T-helper 22 cell (primary cell): ENCODE measurements around the gene NPIPB8.
A peak's percentile ranks its signal among the peaks of the same experiment; 100 is the strongest.
"Not testable (repeated sequence)": the region's sequence is repeated elsewhere in the genome, so short reads cannot be mapped to it uniquely, and the experiment has no call there.

Experiments used
- DNase-seq: peaks from one replicate; pipeline ENCODE4 v3.0.0-alpha.2; 2020; ENCODE audit warnings: low read depth

Gene NPIPB8

GRCh38 chr16:28607116-28607623, 30.7 kb upstream of the NPIPB8 start:
- no peak for DNase-seq

GRCh38 chr16:28607681-28608495, 30.0 kb upstream of the NPIPB8 start:
- DNase-seq: not testable (repeated sequence)

DNA sequence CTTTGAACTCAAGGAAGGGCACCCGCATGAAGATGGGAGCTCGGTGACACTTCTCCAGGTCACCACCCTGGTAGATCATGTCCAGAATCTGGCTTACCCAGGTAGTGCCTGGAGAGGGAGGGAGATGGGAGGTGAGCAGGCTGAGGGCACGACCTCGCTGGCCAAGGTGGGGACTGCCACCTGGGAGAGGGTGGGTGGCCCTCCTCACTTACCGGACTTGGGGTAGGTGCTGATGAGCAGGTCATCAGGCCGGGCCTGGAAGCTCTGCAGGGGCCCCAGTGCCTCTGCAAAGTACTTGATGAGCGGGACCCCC, 29.4 kb upstream of the NPIPB8 start:
- DNase-seq: not testable (repeated sequence)

GRCh38 chr16:28608867-28609596, 28.8 kb upstream of the NPIPB8 start:
- DNase-seq: not testable (repeated sequence)

DNA sequence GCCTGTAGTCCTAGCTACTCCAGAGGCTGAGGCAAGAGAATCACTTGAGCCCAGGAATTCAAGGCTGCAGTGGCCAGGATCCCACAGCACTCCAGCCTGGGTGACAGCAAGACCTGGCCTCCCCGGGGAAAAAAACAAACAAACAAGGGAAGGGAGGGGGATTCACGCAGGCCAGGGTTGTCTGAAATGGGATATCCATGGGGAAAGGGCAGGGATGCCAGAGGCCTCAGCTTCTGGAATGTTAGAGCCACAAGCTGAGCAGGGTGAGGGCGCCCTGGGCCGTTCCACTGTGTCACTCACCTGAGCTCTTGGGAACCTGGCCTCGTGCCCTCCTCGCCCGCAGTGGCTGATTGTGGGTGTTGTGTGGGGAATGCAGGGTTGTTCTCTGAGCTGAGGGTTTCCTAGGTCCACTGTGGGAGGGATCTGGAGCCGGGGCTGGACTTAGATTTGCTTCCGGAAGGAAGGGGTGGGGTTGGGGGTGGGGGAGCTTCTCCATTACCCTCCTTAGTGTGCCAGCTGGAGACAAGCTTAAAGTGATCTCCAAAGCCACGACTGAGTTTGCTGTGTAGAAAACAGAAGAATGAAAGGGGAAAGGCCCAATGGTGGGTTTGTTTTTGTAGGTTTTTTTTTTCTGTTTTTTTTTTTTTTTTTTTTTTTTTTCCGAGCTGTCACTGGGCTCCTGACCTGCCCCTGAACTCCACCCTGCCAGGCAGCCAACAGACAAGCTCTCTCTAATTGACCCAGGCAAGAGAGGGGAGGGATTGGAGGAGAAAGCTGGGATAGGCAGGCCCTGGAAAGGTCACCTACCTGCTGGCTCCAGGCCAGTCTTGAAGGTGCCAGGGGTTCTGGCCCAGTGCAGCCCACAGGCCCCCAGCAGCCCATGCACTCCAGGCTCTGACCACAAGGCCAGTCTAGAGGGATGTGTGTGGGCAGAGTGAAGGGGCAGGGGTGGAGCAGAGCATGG, 28.0 kb upstream of the NPIPB8 start, which contains the start of gene SULT1A1:
Gene SULT1A1, minus strand, starts transcription at position 414 of the 964 bp plus-strand sequence. CDS start 1,189 bp downstream, outside the sequence.
- no peak for DNase-seq

DNA sequence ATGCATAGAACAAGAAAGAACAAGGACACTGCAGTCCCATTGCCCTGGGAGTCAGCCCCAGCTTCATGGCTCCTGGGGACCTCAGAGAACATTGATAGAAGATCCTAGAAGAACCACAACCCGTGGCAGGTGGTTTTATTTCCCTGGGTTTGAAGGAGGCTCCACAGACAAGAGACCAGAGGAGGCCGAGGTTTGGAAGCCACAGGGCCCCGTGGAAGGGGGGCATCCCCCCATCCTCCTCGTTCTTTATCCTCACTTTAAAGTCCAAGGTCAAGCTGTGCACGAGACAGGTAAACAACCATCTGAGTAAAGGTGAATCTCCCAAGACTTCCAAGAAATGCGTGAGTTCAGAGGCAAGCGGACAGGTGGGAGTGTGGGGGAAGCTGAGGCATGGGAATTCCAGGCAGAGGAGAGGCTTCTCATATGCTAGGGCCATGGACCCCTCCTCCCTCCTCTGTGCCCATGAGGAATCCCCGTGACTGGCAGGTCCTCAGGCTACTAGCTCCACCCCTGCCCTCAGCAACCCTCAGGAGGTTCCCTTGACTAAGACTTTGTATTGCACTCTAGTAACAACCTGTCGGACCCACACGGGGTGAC, 27.2 kb upstream of the NPIPB8 start:
- DNase-seq: no peak

GRCh38 chr16:28612359-28613280, 25.2 kb upstream of the NPIPB8 start:
- not testable (repeated sequence) for DNase-seq

DNA sequence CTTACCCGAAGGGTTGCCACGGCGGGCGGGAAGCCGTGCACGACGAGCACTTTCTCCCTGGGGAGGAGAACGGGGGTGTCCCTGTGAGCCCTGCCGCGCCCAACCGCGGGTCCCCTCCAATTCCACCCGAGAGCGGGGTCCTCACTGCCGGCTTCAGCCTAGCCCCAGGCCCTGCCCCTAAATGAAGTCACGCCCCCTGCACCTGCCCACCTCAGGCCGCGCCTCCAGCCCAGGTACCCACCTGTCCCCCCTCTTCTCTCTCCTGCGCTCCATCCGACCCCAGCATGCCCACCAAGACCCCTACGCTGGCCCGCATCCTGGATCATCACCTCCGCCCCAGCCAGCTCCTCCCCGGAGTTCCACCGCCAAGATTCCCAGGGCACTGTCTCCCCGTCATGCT, 24.0 kb upstream of the NPIPB8 start:
- DNase-seq: not testable (repeated sequence)

DNA sequence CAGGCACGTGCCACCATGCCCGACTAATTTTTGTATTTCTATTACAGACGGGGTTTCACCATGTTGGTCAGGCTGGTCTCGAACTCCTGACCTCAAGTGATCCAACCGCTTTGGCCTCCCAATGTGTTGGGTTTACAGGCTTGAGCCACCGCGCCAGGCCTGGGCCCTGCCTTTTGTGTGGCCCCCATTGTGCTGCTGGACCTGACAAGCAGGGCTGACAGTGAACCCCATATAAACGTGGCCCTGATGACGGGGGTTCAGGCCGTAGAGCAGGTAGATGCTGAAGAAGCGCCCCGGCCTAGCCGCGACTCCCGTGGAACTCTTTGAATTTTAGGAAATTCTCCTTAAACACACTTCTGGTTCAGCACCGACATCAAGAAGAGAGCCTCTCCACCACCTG, 23.3 kb upstream of the NPIPB8 start:
- DNase-seq: not testable (repeated sequence)

DNA sequence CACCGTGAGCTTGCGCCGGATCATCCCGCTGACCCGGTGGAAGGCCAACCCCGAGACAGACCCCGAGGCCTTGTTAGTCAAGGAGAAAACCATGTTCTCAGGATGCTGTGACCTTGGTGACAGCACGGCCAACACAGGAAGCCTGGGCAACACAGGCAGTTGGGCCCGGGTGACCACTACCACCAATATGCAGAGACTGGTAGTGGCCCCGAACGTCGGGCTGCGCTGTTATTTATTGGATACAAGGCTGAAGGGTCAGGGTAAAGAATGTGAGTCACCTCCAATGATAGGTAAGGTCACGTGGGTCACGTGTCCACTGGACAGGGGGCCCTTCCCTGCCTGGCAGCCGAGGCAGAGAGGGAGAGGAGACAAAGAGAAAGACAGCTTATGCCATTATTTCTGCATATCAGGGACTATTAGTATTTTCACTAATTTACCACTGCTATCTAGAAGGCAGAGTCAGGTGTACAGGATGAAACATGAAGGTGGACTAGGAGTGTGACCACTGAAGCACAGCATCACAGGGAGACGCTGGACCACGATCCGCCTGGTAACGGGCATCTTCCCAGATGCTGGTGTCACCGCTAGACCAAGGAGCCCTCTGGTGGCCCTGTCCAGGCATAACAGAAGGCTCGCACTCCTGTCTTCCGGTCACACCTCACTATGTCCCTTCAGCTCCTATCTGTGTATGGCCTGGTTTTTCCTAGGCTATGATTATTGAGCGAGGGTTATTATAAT, 22.2 kb upstream of the NPIPB8 start:
- DNase-seq: not testable (repeated sequence)

DNA sequence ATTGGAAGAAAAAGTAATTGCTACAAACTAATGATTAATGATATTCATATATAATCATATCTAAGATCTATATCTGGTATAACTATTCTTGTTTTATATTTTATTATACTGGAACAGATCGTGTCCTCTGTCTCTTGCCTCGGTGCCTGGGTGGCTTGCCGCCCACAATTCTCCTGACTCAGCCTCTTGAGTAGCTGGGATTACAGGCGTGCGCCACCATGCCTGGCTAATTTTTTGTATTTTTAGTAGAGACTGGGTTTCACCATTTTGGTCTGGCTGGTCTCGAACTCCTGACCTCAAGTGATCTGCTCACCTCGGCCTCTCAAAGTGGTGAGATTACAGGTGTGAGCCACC, 21.7 kb upstream of the NPIPB8 start:
- not testable (repeated sequence) for DNase-seq

DNA sequence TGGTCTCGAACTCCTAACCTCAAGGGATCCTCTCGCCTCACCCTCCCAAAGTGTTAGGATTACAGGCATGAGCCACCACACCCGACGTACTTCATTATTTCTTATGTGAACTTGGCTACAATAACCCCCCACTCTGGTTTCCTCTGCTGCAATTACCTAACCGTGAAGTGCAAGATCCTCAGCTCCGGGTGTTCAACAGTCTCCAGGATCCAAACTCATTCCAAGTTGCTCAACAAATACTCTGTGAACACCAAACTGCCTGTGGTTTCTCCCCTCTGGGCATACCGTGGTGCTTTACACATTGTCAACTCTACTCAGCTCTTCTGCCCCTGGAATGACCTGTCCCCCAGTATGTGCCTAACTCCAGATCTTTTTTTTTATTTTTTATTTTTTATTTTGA, 21.2 kb upstream of the NPIPB8 start:
- DNase-seq: no peak

GRCh38 chr16:28617874-28618273, 20.0 kb upstream of the NPIPB8 start:
- DNase-seq: no peak

DNA sequence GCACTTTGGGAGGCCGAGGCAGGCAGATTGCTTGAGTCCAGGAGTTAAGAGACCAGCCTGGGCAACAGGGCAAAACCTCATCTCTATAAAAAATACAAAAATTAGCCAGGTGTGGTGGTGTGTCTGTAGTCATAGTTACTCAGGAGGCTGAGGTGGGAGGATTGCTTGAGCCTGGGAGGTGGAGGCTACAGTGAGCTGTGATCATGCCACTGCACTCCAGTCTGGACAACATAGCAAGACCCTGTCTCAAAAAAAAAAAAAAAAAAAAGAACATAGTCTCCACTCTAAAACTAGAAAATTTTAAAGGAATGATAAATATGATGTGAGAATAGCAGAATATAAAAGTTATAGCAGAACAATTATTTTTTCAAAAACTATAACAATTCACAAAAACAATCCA, 17.5 kb upstream of the NPIPB8 start:
- DNase-seq: not testable (repeated sequence)

GRCh38 chr16:28621481-28622155, 16.2 kb upstream of the NPIPB8 start:
- no peak for DNase-seq

DNA sequence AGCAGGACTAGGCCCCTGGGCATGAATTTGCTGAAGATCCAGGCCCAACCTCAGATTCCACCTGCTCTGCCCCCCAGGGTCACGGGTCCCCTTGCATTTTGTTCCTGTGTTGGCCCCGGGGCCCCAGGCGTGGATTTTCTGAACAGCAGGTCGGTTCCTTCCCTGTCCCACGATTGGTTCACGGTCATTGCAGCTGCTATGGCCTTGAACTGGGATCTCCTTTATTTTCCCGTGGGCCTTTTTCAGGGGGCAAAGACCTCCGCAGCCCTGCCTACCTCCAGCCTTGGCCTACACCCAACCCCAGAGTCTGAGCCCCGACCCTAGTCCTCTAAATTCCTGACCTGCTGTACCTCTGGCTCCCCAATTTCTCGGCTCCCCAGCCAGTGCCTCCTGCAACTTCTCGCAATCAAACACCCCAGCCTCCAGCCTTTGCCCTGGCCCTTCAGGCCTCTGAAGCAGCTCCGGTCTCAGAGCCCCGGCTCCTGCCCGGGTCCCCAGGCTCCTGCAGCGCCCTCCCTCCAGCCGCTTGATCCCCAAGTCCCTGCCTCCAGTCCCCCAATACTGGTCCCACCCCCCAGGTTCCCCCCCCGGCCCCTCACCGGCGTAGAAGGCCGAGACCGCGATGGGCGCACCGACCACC, 15.2 kb upstream of the NPIPB8 start:
- not testable (repeated sequence) for DNase-seq

GRCh38 chr16:28623172-28623711, 14.6 kb upstream of the NPIPB8 start:
- DNase-seq: peak; percentile 35

DNA sequence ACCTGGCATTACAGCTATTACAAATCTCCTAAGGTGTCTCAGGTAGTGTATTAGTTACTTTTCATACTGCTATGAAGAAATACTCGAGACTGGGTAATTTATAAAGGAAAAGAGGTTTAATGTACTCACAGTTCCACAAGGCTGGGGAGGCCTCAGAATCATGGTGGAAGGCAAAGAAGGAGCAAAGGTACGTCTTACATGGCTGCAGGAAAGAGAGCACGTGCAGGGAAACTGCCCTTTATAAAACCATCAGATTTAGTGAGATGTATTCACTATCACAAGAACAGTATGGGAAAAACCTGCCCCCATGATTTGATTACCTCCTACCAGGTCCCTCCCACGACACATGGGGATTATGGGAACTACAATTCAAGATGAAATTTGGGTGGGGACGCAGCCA, 7.0 kb upstream of the NPIPB8 start:
- DNase-seq: not testable (repeated sequence)
